Measurements from ENCODE around the gene CSTB.

Gene CSTB

GRCh38 chr21:43769325-43769958 is 6.7 kb downstream of the CSTB start:
- TF ChIP-seq CTCF (IDR thresholded peaks at IDR 0.05; ENCODE audit: low read depth, low read length) (no peak), MYC (IDR thresholded peaks at IDR 0.05; ENCODE audit: low read depth, low read length) (no peak), MAX (IDR thresholded peaks at IDR 0.05; ENCODE audit: low read depth, low read length) (no peak), POLR2A (IDR thresholded peaks at IDR 0.05; ENCODE audit: extremely low read depth, insufficient read length) (no peak)
- no peak overlapping the region for H3K4me3 ChIP-seq (ENCODE audit: low read depth, low read length)

DNA sequence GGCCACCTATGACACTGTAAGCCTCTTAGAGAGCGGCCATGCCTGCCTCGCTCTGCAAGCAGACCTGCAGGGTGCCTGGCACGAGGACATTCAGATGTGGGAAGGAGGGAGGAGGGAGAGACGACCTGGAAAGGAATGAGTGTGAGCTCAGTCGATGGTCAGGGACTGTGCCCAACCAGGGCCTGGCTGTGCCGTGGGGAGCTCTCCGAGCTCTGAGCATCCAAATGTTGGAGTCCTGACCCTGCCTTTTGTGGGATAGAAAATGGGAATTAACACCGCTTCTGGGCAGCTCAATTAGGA is 7.3 kb downstream of the CSTB start:
- H3K4me3 ChIP-seq (ENCODE audit: low read depth, low read length): no peak overlapping the region
- DNase-seq (ENCODE audit: low read depth): no peak
- TF ChIP-seq MYC (IDR thresholded peaks at IDR 0.05; ENCODE audit: low read depth, low read length) (no peak), CTCF (IDR thresholded peaks at IDR 0.05; ENCODE audit: low read depth, low read length) (no peak), MAX (IDR thresholded peaks at IDR 0.05; ENCODE audit: low read depth, low read length) (no peak), POLR2A (IDR thresholded peaks at IDR 0.05; ENCODE audit: extremely low read depth, insufficient read length) (no peak)

More at GRCh38 chr21:43769325-43769958, 6.7 kb downstream of the CSTB start:
- no peak for DNase-seq (ENCODE audit: low read depth)

GRCh38 chr21:43767984-43768867 is 7.9 kb downstream of the CSTB start:
- peak; percentile 57 for DNase-seq (ENCODE audit: low read depth)
- H3K4me3 ChIP-seq (ENCODE audit: low read depth, low read length): no peak overlapping the region

GRCh38 chr21:43767498-43767983 is 8.6 kb downstream of the CSTB start:
- H3K4me3 ChIP-seq (ENCODE audit: low read depth, low read length): no peak overlapping the region
- no peak for DNase-seq (ENCODE audit: low read depth)
- TF ChIP-seq POLR2A (IDR thresholded peaks at IDR 0.05; ENCODE audit: extremely low read depth, insufficient read length) (no peak), MYC (IDR thresholded peaks at IDR 0.05; ENCODE audit: low read depth, low read length) (no peak), MAX (IDR thresholded peaks at IDR 0.05; ENCODE audit: low read depth, low read length) (no peak), CTCF (IDR thresholded peaks at IDR 0.05; ENCODE audit: low read depth, low read length) (no peak)

More at GRCh38 chr21:43767984-43768867, 7.9 kb downstream of the CSTB start:
- TF ChIP-seq MAX (IDR thresholded peaks at IDR 0.05; ENCODE audit: low read depth, low read length): no peak
- TF ChIP-seq CTCF (IDR thresholded peaks at IDR 0.05; ENCODE audit: low read depth, low read length): no peak
- no peak for TF ChIP-seq MYC (IDR thresholded peaks at IDR 0.05; ENCODE audit: low read depth, low read length)
- TF ChIP-seq POLR2A (IDR thresholded peaks at IDR 0.05; ENCODE audit: extremely low read depth, insufficient read length): no peak

DNA sequence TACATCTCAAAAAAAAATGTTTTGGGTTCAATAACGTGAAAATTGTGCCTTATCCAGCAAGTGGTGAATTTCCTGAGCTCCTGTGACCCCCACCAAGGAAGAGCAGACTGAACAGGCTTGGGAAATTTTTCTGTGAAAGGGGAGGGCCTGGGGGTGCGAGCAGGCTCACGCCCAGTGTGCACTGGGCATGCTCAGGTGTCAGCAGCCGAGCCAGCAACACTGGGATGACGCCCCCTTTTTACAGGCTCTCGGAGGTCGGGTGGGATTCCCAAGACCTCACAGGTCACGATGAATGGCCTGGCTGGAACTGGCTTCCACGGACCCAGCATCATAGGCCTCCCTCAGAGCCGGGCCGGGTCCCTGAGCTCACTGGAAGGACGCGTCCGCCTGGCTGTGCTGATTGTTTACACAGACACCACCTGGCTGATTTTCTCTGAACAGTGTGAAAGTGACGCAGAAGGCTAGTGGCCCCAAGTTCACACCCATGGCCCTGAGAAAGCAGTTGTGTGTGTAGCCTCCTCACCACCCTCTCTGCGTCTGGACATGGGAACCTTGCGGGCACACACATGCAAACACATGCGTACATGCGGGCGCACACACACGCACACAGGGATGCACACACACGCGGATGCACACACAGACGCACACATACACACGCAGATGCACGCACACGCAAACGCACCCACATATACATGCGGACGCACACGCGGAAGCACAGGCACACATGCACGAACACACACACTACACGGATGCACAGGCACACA is 9.2 kb downstream of the CSTB start:
- DNase-seq (ENCODE audit: low read depth): no peak
- TF ChIP-seq MAX (IDR thresholded peaks at IDR 0.05; ENCODE audit: low read depth, low read length) (no peak), POLR2A (IDR thresholded peaks at IDR 0.05; ENCODE audit: extremely low read depth, insufficient read length) (no peak), CTCF (IDR thresholded peaks at IDR 0.05; ENCODE audit: low read depth, low read length) (no peak)
- H3K4me3 ChIP-seq (ENCODE audit: low read depth, low read length): no peak overlapping the region
